ENCODE results near the gene FCER2. TPM values are rescaled to one million over a fixed set of nuclear protein-coding genes. Genes with fewer than 3 reads are reported as not detected.

FCER2 gene
- total and polyA plus RNA-seq, 9 donors: 0.08 to 1.1 (median 0.38) TPM; not detected in 6

DNA sequence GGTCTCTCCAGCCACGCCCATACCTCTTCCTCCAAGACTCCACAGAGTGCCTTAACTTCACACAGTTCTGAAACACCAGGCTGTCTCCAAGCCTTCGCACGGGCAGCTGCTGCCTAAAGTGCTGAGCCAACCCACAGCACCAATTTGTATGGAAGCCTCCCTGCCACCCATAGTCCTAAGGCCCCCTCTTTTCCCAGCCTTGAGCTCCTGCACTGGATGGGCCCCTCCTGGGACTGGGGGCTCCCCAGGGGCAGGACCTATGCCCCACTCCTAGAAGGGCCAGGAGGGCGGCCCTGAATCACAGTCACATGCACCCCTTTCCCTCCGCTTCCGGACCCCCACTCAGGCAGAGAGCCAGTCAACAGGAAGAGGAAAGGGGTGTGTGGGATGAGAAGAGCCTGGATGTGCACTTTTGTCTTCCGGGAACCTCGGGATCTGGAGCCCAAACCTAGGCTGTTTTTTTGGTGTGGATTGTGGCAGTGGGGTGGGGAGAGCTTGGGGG, 5.1 kb upstream of the FCER2 start:
- H3K9me3 ChIP-seq: no peaks in the 10 kb centered on the region
- H3K4me3 ChIP-seq: no peak overlapping the region
- intact Hi-C loops (cut with DNase I): no loop called here
- H3K27me3 ChIP-seq: no peaks in the 10 kb centered on the region
- DNase-seq: no peak
- H3K4me1 ChIP-seq (ENCODE audit: insufficient read depth): no peaks in the 10 kb centered on the region
- H3K36me3 ChIP-seq: no peaks in the 10 kb centered on the region
- no peak overlapping the region for H3K27ac ChIP-seq
- TF ChIP-seq POLR2A (IDR thresholded peaks at IDR 0.05) (no peak), EP300 (IDR thresholded peaks at IDR 0.05) (no peak)
- TF ChIP-seq, protein P1, sequence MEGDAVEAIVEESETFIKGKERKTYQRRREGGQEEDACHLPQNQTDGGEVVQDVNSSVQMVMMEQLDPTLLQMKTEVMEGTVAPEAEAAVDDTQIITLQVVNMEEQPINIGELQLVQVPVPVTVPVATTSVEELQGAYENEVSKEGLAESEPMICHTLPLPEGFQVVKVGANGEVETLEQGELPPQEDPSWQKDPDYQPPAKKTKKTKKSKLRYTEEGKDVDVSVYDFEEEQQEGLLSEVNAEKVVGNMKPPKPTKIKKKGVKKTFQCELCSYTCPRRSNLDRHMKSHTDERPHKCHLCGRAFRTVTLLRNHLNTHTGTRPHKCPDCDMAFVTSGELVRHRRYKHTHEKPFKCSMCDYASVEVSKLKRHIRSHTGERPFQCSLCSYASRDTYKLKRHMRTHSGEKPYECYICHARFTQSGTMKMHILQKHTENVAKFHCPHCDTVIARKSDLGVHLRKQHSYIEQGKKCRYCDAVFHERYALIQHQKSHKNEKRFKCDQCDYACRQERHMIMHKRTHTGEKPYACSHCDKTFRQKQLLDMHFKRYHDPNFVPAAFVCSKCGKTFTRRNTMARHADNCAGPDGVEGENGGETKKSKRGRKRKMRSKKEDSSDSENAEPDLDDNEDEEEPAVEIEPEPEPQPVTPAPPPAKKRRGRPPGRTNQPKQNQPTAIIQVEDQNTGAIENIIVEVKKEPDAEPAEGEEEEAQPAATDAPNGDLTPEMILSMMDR (IDR thresholded peaks at IDR 0.05): no peak
- WGBS, 3 donors: 56 to 61% (median 58%) methylated on average over 8 of the region's 8 CpGs

DNA sequence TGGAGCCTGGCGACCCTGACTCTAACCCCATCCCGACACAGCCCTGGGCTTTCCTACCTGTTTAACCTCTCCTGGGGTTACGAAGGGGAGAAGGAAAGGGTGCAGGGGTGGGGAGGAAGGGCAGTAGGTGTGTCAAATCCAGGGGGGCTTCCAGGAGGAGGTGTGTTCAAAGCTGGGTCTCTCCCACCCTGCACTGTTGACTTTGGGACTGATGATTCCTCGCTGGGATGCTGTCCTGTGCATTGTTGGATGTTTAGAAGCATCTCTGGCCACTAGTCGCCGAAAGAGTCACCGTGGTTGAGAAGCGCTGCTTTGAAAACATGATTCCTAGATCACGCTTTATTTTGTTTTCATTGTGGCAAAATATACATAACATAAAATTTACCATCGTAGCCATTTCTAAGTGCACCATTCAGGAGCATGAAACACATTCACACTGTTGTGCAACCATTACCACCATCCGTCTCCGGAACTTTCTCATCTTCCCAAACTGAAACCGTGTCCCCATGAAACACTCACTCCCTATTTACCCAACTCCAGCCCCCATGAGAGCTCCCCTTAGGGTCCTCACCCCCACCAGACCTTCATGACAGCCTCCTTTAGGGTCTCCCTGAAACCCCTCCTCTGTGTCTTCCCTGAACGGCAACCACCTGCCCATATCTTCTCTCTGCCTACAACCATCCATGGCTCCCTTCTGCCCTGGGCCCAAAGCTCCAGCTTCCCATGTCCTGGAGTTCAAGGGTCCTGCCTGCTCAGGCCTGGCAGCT, 4.4 kb upstream of the FCER2 start:
- Histone ChIP-seq H3K4me3 (no peak overlapping the region), H3K9me3 (no peaks in the 10 kb centered on the region), H3K27me3 (no peaks in the 10 kb centered on the region), H3K36me3 (no peaks in the 10 kb centered on the region), H3K4me1 (ENCODE audit: insufficient read depth) (no peaks in the 10 kb centered on the region), H3K27ac (no peak overlapping the region)
- WGBS, 3 donors: 78 to 80% (median 78%) methylated on average over 14 of the region's 14 CpGs
- no peak for DNase-seq
- TF ChIP-seq, protein P1 (IDR thresholded peaks at IDR 0.05): no peak
- TF ChIP-seq POLR2A (IDR thresholded peaks at IDR 0.05): no peak
- no peak for TF ChIP-seq EP300 (IDR thresholded peaks at IDR 0.05)
- intact Hi-C loops (cut with DNase I): no loop called here

GRCh38 chr19:7705387-7706187, 3.7 kb upstream of the FCER2 start:
- intact Hi-C loops (cut with DNase I): no loop called here
- Histone ChIP-seq H3K4me3 (no peak overlapping the region), H3K4me1 (ENCODE audit: insufficient read depth) (no peaks in the 10 kb centered on the region), H3K27ac (no peak overlapping the region), H3K9me3 (no peaks in the 10 kb centered on the region), H3K36me3 (no peaks in the 10 kb centered on the region), H3K27me3 (no peaks in the 10 kb centered on the region)
- no peak for DNase-seq
- 57 to 59% (median 58%) methylated on average over 24 of the region's 24 CpGs for WGBS, 3 donors
- TF ChIP-seq, protein P1 (IDR thresholded peaks at IDR 0.05): no peak
- TF ChIP-seq EP300 (IDR thresholded peaks at IDR 0.05) (no peak), POLR2A (IDR thresholded peaks at IDR 0.05) (no peak)

DNA sequence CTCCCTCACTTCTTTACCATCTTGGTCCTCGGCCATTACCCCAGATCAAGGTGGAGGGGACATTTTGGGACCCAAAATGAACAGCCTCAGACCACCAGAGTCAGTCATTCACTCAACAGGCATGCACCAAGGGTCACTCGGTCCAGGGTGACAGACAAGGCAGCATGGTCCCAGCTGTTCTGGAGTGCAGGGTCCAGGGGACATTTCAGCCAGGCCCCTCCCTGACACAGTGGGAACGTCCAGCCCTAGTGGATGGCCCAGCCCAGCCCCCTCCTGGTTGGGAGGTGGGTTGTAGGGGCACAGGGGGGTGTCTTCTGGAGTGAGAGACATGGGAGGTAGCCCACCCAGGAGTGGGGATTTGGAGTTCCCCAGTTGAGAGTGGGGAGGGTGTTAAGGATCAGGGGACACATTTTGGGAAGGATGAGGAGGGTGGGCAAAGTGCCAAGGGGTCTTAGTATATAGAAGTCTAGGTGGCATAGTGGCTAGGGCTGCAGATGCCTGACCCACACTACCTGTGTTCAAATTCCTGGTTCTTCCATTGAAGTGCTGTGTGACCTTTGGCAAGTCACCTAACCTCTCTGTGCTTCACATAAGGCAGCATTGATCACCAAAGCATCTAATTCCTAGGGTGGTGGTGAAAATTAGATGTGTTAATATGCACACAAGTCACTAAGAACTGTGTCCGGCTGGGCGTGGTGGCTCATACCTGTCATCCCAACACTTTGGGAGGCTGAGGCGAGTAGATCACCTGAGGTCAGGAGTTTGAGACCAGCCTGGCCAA, 2.5 kb upstream of the FCER2 start:
- WGBS, 3 donors: 68 to 71% (median 69%) methylated on average over 6 of the region's 6 CpGs
- intact Hi-C loops (cut with DNase I): no loop called here

More for the DNA sequence above, 2.5 kb upstream of the FCER2 start:
- no peaks in the 10 kb centered on the region for H3K27me3 ChIP-seq
- no peak for DNase-seq
- H3K4me1 ChIP-seq (ENCODE audit: insufficient read depth): no peaks in the 10 kb centered on the region
- no peak overlapping the region for H3K4me3 ChIP-seq
- TF ChIP-seq POLR2A (IDR thresholded peaks at IDR 0.05): no peak
- TF ChIP-seq, protein P1 (IDR thresholded peaks at IDR 0.05): no peak
- no peak for TF ChIP-seq EP300 (IDR thresholded peaks at IDR 0.05)
- H3K9me3 ChIP-seq: no peaks in the 10 kb centered on the region
- no peaks in the 10 kb centered on the region for H3K36me3 ChIP-seq
- no peak overlapping the region for H3K27ac ChIP-seq
